Neural progenitor cell (in vitro differentiated cells): ENCODE data around the gene PLEKHA5.

Experiments used
- EZH2 ChIP-seq: fragments of 200-600 bp; sonication (generic); IDR thresholded peaks from 2 replicates; pipeline ENCODE4 v1.6.1; 2017; ENCODE audit warnings: antibody characterized with exemption, mild to moderate bottlenecking, moderate library complexity
- TF ChIP-seq, protein P1 (sequence below): fragments of 200-600 bp; sonication (generic); IDR thresholded peaks from 2 replicates; pipeline ENCODE4 v1.5.1; 2017; ENCODE audit warnings: antibody characterized with exemption, mild to moderate bottlenecking

DNA sequence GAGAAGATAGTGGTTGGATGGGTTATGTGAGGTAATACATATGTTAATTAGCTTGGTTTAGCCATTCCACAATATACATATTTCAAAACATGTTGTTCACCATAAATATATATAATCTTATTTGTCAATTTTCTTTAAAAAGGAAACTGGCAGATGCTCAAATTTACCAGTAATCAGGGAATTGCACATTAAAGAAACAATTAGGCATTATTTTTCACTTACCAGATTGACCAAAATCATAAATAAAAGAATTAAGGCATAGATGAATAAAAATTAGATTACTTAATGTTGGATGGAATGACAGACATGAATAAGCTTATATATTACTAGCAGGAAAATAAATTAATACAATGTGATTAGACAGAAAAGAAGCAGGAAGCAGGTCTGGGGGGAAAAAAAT is 147.2 kb downstream of the PLEKHA5 start:
- TF ChIP-seq, protein P1, sequence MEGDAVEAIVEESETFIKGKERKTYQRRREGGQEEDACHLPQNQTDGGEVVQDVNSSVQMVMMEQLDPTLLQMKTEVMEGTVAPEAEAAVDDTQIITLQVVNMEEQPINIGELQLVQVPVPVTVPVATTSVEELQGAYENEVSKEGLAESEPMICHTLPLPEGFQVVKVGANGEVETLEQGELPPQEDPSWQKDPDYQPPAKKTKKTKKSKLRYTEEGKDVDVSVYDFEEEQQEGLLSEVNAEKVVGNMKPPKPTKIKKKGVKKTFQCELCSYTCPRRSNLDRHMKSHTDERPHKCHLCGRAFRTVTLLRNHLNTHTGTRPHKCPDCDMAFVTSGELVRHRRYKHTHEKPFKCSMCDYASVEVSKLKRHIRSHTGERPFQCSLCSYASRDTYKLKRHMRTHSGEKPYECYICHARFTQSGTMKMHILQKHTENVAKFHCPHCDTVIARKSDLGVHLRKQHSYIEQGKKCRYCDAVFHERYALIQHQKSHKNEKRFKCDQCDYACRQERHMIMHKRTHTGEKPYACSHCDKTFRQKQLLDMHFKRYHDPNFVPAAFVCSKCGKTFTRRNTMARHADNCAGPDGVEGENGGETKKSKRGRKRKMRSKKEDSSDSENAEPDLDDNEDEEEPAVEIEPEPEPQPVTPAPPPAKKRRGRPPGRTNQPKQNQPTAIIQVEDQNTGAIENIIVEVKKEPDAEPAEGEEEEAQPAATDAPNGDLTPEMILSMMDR = no peak
- TF ChIP-seq EZH2 = no peak
